ENCODE data around the gene ELOVL5.
"Not testable (repeated sequence)": the region's sequence is repeated elsewhere in the genome, so short reads cannot be mapped to it uniquely, and the experiment has no call there.

ELOVL5 gene

DNA sequence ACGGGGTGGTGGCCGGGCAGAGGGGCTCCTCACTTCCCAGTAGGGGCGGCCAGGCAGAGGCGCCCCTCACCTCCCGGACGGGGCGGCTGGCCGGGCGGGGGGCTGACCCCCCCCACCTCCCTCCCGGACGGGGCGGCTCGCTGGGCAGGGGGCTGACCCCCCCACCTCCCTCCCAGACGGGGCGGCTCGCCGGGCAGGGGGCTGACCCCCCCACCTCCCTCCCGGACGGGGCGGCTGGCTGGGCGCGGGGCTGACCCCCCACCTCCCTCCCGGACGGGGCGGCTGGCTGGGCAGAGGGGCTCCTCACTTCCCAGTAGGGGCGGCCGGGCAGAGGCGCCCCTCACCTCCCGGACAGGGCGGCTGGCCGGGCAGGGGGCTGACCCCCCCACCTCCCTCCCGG, 43.8 kb downstream of the ELOVL5 start:
- DNase-seq (ENCODE audit: low read depth) = not testable (repeated sequence)

DNA sequence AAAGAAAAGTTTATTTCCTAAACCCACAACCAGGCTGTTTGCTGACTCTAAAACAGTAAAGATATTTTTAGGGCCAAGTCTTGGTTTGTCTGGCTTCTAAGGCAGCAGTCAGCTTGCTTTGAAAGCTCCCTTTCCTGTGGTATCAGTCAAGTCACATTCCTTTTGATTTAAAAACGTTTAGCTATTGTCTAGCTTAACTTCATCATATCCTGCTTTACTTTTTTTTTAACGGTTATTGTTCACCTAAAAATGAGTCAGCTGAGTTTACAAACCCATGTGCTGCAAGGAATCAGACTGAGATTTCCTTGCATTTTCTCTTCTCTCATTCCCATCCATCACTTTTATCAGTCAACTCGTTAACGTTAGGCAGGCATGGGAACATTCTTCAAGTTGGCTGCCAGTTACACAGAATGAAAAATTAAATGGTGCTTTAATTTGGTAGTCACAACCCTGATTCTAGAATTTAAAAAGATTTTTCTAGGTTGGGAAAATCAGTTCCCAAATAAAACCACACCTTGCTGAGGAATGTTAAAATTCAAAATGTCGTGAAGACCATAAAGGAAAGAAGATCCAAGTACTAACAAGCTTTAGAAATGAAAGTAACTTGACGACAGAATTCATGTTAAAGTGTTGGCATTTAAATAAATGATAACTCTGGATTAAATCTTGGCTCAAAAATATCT, 45.9 kb downstream of the ELOVL5 start:
- no peak for DNase-seq (ENCODE audit: low read depth)

DNA sequence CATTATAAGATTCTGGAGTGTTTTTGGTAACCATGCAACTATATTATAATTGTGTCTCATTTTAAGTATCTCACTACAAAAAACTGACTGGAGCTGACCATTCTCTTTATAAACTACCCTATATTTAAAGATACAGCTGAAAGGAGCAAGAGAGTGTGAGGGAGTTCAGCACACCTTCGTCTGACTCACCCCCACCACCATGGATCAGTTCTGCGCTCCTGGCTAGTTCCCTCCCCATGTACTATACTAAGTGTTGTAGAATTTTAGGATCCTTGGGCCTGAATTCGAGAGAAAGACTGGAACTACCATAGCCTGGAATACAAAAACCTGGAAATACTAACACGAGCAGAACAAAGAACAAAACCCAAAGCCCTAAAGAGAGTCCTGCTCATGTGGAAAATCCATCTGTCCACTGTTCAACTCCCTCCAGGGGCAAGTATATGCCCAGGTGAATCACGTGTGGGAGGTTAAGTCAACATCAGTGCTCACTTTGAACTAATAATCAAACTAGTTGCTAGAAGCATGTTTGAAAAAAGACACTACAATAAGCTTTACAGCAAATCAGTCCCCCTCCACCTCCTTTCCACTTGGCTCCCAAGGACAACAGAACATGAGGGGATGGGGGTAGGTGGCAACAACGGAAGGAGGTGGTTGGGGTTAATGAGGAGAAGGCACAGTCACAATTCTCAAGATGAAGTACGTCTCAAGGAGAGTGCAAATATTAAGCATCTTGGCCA, 46.8 kb downstream of the ELOVL5 start:
- DNase-seq (ENCODE audit: low read depth) = no peak

DNA sequence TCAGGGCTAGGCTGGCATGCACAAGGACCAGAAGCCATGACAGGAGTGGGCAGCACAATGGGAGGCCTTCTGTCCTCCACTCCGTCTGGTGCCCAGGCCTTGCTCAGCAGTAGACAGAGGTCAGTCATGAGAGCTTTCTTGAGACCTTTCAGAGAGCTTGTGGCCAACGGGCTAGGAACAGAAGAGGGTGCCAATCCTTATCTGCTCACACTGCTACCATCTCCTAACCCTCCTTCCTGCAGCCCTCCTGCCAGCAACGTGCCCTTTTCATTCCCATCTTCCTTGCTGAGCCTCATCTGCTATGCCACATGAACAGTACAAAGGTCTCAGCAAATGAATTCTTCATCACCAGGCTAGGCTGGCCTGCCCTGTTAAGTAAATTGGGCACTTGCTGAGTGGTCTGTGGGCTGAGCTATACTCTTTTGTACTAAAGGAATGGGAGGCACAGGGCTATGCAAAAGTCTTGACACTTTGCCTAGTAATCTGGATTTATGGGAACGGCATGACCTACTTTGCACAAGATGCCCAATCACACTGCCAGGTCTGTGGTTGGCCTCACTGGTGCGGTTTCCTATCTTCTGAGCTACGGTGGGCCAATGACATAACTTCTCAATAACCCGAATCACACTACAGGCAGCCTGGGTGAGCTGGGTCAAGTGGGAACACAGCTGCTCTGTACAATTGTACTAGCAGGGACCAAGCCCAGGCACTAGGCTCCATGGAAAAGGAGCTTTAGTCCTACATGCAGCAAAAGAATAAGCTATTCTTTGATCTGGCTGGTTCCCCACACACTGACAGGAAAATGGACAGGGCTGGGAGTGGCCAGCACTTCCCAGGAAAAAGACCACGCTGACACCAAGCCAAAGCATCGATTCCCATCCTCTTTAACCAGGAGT, 47.8 kb downstream of the ELOVL5 start:
- DNase-seq (ENCODE audit: low read depth) = no peak

DNA sequence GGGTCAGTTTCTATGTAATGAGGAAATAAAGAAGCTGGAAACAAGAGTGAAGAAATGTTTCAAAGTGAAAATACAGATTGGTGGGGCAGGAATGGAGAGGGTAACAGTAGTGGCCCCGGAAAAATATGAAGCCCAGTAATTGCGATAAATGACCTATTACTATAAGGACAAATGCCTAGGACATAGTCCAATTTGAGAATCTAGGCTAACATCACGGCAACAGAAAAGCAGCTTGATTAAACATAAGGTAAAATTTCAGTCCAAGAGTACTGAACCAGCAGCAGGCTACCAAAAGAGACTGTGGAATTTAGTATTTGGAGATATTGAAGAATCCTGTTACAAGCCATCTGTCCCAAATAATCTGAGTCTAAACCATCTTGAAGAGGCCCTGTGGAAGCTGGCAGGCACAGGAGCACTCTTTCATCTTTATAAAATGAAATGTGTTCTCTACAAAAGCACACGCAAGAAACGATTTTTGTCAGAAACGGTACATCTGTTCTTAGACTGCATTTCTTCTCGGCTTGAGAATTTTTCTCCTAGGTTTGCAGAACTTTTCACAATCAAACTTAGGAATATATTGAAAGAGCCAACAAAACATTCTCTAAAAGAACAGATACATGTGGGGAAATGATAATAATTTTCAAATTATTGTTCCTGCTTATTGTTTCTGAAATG, 49.3 kb downstream of the ELOVL5 start:
- no peak for DNase-seq (ENCODE audit: low read depth)

DNA sequence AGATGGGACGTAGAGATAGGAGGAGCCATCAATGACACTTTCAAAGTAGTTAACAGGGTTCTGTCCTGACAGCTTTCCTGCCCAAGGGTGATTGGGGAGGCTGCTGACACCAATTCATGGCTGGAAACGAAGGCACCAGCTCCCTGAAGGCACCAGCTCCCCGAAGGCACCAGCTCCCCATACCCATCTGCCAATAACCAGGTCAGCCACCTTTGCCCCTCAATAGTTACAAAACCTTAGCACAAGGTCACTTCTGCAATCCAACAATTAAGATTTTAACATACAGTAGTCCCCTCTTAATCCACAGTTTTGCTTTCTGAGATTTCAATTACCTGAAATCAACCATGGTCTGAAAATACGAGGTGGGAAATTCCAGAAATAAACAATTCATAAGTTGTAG, 51.7 kb downstream of the ELOVL5 start:
- DNase-seq (ENCODE audit: low read depth) = no peak

DNA sequence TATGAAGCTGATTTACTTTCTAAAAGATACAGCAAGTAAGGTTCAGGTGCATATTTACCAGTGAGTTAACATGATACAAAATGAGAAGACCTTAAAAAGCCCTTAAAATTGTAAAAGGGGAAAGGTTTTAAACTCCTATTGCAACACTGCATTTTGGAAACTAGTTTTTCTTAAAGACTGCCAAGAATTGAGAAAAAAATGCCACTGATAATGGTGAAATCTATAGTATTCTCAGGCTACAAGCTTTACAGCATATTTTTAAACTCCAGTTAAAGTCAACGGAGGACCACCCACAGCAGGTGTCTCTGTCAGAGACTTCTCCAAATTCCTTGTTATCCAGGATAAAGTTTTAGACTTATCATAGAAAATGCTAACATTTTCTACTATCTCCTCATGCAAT, 53.6 kb downstream of the ELOVL5 start:
- no peak for DNase-seq (ENCODE audit: low read depth)

DNA sequence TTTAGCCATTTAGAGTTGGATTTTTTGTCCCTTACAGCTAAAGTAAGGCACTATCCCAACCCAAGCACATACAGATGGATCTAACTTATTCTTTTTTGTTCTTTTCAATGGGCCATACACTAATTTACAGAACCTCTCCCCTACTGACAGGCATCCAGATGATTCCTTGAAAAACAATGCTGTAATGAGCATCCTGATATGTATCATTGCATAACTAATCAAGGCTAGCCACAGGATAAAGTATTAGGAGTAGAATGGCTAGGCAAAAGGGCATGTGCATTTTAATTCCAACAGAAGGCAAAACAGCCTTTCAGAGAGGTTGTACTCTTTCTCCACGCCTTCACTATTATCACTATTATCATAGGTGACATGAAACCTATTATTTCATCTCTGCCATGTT, 54.1 kb downstream of the ELOVL5 start:
- DNase-seq (ENCODE audit: low read depth) = no peak

DNA sequence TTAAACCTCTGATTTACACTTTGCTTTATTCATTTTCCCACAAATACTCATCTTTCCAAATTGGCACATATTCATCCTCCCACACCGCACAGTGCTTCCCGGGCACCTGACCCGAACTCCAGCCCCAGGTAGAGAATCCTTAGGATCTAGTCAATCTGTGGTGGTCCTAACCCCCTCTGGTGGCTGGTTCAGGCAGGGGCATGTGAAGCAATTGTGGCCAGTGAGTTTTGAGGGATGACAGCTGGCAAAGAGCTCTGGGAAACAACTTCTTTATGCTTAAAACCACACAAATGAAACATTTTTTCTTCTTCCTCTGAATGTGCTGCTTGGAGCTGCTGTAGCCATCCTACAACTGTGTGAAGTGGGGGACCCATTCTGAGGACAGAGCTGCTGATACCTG, 54.7 kb downstream of the ELOVL5 start:
- DNase-seq (ENCODE audit: low read depth) = no peak

DNA sequence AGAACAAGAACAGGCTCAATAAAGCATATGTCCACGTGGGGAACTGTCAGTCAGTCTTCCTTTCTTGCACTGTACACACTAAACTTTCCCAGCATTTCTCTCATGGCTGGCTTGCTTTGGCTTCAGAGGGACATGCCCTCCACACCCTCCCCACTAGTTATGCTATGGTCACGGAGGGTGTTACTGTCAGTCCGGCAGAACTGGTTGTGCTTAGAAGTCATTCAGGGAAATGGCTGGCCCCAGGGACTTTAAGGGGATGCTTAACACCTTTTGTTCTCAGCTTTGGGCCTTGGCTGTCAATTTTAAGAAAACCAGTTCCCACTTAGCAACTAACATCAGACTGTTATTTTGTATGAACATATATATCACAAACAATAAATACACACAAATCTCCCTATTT, 55.1 kb downstream of the ELOVL5 start:
- no peak for DNase-seq (ENCODE audit: low read depth)

DNA sequence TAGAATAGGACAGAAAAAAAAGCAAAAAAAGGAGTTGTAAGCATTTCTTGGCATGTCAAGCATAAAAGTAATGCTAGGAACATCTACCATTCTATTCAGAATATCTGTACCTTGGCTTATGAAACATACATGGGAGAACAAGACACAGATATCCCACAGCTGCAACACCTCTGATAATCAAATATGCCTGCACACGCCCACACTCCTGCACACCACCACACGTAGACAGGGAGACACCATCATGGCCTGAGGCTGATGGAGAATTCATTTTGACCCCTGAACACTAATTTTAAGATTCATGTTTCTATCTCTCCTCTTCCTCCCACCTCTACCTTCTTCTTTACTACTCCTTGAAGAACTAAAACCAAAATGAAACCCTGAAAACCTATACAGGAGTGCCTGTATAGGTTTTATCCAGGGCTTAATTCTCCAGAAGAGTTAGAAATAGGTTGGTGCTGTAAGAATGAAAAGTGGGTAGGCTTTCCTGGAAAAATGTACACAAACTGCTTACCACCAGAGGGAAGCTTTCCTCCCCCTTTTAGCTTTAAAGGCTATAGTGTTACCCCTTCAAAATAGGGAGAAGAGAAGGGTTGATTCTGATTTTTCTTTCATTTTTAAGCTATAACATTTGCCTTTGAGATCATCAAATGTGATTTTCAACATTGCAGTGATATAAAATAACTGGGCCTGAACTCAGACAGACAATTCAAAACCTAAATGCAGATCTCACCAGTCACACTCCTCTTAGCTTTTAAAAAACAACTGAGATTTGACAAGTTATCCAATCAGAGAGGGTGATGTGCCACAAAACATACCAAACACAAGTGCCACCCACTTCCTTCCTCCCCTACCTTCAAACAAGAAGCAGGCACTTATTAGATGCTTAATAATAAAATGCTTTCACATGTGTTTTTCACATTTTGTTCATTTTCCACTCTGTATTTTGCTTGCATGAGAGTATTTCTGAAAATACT, 57.9 kb downstream of the ELOVL5 start:
- DNase-seq (ENCODE audit: low read depth) = no peak

DNA sequence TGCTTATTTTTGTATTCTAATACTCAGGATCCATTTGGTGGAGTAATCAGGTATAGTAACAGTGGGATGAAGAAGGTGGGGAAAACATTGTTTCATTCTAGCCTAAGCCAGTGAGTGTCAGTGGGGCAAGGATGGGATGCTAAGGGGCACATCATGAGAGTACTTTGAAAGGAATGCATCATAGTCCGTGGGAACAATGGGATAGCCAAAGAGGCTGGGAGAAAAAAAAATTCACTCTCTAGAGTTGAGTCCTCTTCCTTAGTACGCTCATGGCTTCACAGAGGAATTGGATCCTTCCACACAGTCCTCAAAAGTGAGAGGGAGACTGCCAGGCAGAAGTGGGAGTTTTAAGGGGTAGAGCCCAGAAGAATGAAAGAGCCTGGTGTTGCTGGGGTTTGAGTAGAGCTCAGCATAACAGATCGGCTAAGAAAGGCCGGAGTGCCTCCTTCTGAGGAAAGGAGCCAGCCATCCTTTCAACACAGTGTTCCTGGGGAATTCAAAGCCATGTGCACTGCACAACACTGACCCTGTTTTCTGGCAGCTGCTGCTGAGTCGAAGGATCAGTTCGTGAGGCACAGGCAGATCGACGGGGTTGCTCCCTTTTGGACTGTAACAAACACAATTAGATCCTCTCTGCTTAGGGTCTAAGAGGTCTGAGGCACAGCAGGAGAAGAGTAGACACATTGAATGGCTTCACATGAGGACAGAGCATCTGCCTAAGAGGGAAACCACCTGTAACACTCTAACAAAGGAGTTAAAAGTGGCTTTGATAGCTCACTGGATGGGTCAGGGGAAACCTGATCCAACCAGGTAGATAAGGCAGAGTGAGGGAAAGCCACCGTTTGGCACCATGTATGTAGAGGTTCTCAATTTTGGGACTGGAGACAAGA, 61.2 kb downstream of the ELOVL5 start:
- no peak for DNase-seq (ENCODE audit: low read depth)

DNA sequence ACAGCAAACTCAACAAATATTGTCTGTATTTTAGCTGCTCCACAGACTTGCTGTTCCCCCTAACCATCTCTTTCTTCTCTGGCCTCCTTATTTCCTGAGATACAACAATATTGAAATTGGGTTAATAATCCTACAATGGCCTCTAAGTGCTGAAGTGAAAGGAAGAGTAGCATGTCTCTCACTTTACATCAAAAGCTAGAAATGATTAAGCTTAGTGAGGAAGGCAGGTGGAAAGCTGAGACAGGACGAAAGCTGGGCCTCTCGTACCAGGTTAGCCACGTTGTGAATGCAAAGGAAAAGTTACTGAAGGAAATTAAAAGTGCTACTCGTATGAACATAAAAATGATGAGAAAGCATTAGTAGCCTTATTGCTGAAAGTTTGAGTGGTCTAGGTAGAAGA, 63.8 kb downstream of the ELOVL5 start:
- DNase-seq (ENCODE audit: low read depth) = no peak

DNA sequence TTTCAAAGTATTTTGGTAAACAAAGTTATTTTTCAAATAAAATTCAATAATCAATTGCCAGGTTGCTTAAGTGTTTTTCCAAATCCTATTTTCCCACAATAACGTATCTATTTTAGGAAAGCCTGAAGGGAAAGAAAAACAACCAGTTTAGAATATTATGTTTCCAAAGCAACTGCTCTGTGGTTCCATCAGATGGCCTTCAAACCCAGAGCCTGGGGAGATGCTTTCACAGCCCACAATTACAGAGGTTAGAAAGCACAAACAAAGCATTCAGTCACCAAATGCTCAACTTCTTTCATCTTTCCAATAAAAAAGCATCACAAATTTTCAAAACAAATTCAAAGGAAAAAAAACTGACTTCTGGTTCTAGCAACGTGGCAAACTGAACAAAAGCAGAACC, 66.0 kb downstream of the ELOVL5 start:
- DNase-seq (ENCODE audit: low read depth) = no peak

DNA sequence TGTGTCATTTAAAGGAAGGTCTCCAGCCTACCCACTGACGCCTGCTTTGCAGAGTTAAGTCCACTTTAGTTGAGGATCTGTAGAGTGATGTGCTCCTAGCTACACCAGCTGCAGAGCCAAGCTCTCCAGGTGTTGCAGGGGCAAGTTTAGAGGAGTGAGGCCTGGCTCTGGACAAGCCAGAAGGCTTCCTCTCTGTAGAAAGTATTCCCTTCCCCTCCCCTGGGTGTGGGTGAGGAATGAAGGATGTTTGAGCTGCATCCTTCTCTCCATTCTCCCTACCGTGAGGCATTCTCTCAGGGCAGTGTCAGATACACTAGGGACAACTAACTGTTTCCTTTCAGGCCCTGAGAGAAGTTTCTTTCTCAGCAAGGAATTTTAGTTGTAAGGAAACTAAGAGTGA, 66.5 kb downstream of the ELOVL5 start:
- no peak for DNase-seq (ENCODE audit: low read depth)

DNA sequence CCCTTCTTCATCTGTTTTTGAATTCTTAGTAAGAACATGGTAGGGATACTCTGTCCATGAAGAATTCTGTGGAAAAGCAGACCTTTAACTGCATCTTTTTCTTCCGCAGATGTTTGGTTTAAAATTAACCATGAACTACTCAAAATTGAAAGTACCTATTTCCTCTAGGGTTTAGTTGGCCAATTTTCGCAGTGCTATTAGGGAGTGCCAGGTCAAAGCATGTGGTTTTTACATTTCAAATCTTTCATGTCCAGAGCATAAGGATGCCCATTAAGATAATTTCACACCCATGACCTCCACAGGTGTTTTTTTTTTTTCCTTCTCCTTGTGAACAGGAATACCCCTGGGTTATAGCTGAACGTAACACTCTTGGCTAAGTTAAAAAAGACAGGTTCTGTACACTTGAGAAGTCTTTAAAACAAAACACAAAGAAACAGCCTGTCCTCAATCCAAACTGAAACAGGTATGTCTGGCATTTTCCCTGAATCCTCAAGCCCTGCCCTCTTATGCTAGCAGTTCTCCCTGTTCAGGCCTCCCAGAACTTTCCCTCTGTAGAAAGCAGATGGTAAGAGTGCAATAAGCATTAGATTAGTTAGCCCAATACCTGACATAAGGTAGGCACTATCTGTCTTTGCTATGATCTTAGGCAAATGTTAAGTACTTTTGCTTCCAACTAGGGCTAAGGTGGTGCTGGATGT, 67.1 kb downstream of the ELOVL5 start:
- no peak for DNase-seq (ENCODE audit: low read depth)

DNA sequence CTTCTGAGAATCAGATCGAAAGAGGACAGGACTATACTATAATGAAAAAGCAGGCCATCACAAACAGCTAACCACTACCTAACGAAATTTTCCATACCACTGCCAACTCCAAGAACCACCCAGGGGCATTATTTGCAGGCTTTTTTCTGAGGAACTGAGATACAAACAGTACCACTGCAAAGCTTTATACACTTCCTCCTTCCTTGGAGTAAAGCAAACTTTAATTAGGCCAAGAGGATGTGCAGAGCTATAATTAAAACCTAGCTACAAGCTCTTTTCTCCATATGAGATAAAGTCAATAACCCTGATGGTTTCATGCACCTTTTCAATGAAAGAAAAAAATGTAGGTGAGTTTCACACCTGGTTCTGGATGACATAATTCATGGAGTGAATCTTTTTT, 68.5 kb downstream of the ELOVL5 start:
- DNase-seq (ENCODE audit: low read depth) = no peak

DNA sequence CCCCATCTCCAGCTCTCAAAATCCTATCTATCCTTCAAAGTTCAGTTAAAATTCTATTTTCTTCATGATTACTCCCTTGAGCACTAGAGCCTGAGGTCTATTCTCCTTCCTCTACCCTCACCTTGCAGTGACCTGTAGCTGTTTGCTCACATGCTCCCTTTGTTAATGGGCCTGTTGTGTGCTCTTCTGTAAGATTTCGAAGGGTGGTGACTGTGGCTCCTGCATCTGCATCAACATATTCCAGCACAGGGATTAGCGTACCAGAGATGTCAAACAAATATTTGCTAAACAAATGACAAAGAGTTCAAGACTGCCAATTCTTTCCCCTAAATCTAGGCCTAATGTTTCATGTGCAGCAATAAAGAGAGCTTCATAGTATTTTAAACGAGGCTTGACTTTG, 69.5 kb downstream of the ELOVL5 start:
- no peak for DNase-seq (ENCODE audit: low read depth)

DNA sequence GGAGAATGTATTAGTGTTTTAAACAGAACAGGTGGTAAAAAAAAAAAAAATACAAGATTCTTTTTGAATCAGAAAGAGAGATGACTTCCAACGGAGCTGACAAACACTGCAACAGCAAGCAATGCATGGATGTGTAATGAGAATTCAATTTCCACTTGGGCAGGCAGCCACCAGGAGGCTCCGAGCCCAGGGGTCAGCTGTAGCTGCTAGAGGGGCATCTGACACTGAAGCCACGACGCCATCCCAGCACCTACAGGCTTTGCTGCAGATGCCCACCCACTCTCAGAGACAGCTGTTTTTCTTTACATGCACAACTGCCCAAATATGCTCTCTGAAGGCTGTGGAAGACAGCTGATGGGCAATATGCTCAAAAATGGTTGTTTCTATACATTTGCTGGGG, 75.4 kb downstream of the ELOVL5 start:
- no peak for DNase-seq (ENCODE audit: low read depth)

DNA sequence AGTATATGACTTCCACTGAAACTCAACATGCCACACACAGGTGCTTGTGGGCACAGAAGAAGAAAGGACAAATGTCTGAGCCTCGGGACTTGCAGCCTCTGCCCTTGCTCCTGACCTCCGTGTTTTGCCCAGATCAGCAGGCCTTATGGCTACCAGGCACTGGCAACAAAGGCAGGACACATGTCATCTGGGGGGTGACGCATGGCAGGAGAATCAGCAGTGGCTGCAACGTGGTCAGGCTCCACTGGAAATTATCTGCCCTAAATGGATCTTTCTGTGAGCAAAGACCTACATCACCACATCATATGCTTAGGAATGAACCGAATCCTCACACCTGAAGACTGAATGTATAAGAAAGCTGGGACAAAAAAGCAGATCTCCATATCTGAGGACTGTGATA, 78.9 kb downstream of the ELOVL5 start:
- no peak for DNase-seq (ENCODE audit: low read depth)

Measured in CMK (cell line).